ENCODE results near the gene LHFPL2.

DNA sequence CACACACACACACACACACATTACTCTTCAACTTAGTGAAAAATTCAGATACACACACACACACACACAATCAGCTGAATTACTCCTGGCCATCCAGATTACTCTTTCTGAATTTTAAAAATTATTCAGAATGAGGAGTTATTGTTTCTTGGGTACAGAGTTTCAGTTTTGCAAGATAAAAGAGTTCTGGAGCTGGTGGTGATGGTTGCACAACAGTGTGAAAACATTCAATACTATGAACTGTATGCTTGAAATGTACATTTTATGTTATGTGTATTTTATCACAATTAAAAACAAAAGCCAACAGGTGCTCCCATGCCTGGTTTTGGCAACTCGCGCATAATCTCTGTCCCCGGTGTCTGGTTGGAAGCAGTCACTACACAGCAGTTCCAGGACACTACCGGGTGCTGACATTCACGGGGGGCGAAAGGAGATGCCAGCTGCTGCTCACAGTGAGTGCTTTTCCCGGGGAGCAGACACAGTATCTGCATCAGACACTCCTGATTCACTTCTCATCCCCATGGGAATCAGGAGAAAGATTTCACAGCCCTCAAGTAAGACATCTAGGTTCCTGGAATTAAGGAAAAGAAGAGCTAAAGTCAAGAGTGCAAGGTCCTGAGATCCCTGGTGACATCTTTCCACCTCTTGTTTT, 55.7 kb downstream of the LHFPL2 start:
- TF ChIP-seq, protein P1, sequence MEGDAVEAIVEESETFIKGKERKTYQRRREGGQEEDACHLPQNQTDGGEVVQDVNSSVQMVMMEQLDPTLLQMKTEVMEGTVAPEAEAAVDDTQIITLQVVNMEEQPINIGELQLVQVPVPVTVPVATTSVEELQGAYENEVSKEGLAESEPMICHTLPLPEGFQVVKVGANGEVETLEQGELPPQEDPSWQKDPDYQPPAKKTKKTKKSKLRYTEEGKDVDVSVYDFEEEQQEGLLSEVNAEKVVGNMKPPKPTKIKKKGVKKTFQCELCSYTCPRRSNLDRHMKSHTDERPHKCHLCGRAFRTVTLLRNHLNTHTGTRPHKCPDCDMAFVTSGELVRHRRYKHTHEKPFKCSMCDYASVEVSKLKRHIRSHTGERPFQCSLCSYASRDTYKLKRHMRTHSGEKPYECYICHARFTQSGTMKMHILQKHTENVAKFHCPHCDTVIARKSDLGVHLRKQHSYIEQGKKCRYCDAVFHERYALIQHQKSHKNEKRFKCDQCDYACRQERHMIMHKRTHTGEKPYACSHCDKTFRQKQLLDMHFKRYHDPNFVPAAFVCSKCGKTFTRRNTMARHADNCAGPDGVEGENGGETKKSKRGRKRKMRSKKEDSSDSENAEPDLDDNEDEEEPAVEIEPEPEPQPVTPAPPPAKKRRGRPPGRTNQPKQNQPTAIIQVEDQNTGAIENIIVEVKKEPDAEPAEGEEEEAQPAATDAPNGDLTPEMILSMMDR (IDR thresholded peaks at IDR 0.05), result no peak
- TF ChIP-seq POLR2A (IDR thresholded peaks at IDR 0.05), result no peak

All from suprapubic skin (tissue), 3 donors.